K562 (cell line): Measurements from ENCODE around the gene NFAM1. TPM values are rescaled to one million over a fixed set of nuclear protein-coding genes. Genes with fewer than 3 reads are reported as not detected.

Experiments
- ATAC-seq: fragments of 200-7000 bp; cut with Tn5 transposase; 3 replicates; pipeline ENCODE4 v1.9.1; 2020; ENCODE audit warnings: moderate library complexity
- BruUV-seq: library from RNA; stranded (reverse); fragments of 400-500 nt; replicated peaks from 2 replicates; lab custom pipeline; 2021; lab: Mats Ljungman, UMichigan
- CTCF ChIA-PET: fragments of 300-600 bp; formaldehyde crosslinking; extraction: SDS; loops from one replicate; lab custom pipeline; 2021; ENCODE audit warnings: low intra/inter-chr PET ratio; lab: Yijun Ruan, JAX
- POLR2A ChIA-PET: fragments of 300-600, 350-650 bp; sonication (Branson Sonifier 250); formaldehyde crosslinking; extraction: SDS; loops from one replicate; lab custom pipeline; 2021; ENCODE audit warnings: antibody characterized with exemption, inconsistent platforms; lab: Yijun Ruan, JAX
- DNase-seq, 4 experiments: peaks; one replicate each; pipeline versions ENCODE4 v3.0.0 to v3.0.0-alpha.2; 2011 to 2018; ENCODE audit warnings: low spot score in 3 of 4, mixed read lengths in 3 of 4; ENCODE audit errors: extremely low read depth in 1 of 4
- FAIRE-seq: peaks from 2 replicates; lab custom pipeline; 2011; peaks lifted over from hg19 to GRCh38; lab: Jason Lieb, UNC
- H2AFZ ChIP-seq: 2 replicates; pipeline ENCODE4 v1.6.0; 2011; ENCODE audit warnings: low read depth, low read length, control low read depth, inconsistent platforms
- H3K27ac ChIP-seq: fragments of 200-600 bp; 3 replicates; pipeline ENCODE4 v1.8.0; 2011; ENCODE audit warnings: low read depth, mild to moderate bottlenecking, control low read depth, inconsistent platforms, low read length, moderate library complexity, mixed read lengths; ENCODE audit errors: extremely low read depth
- H3K27me3 ChIP-seq, 2 experiments: fragments of 300-600 bp in 1 of 2; 2 replicates in 1 of 2; 3 replicates in 1 of 2; pipeline versions ENCODE4 v1.6.0 to v1.8.0; 2011; ENCODE audit warnings: inconsistent platforms in 2 of 2, low read length in 2 of 2, mild to moderate bottlenecking in 1 of 2, mixed read lengths in 1 of 2, moderate library complexity in 1 of 2; ENCODE audit not compliant: control insufficient read depth in 2 of 2, insufficient read depth in 2 of 2
- H3K36me3 ChIP-seq: fragments of 300-600 bp; 3 replicates; pipeline ENCODE4 v1.8.0; 2011; ENCODE audit warnings: mild to moderate bottlenecking, low read length, inconsistent platforms; ENCODE audit not compliant: control insufficient read depth, insufficient read depth
- H3K4me1 ChIP-seq, 2 experiments: fragments of 200-600 bp in 1 of 2; replicated peaks in 1 of 2; 2 replicates in 1 of 2; 3 replicates in 1 of 2; pipeline versions ENCODE4 v1.5.1 to v1.8.0; 2011; ENCODE audit warnings: inconsistent platforms in 2 of 2, low read length in 2 of 2, mild to moderate bottlenecking in 1 of 2, mixed read lengths in 1 of 2, moderate library complexity in 1 of 2; ENCODE audit not compliant: control insufficient read depth in 2 of 2, insufficient read depth in 2 of 2
- H3K4me2 ChIP-seq: 2 replicates; pipeline ENCODE4 v1.6.1; 2011; ENCODE audit warnings: low read length, control low read depth, inconsistent platforms, mixed read lengths; ENCODE audit not compliant: insufficient read depth
- H3K4me3 ChIP-seq: fragments of 200-600 bp; sonication (generic), shearing (Covaris generic); 2 replicates; pipeline ENCODE4 v1.5.1; 2016; ENCODE audit warnings: control low read depth, inconsistent platforms
- H3K79me2 ChIP-seq: fragments of 200-600 bp; 3 replicates; pipeline ENCODE4 v1.8.0; 2011; ENCODE audit warnings: low read length, inconsistent platforms; ENCODE audit not compliant: control insufficient read depth, insufficient read depth
- H3K9ac ChIP-seq, 2 experiments: 2 replicates each; pipeline versions ENCODE4 v1.6.0 to v1.6.1; 2011; ENCODE audit warnings: low read depth in 2 of 2, low read length in 2 of 2, control low read depth in 1 of 2, inconsistent platforms in 1 of 2, mild to moderate bottlenecking in 1 of 2, mixed read lengths in 1 of 2; ENCODE audit not compliant: insufficient read depth in 1 of 2
- H3K9me1 ChIP-seq: one replicate; pipeline ENCODE4 v1.6.0; 2011; ENCODE audit warnings: inconsistent platforms, mild to moderate bottlenecking, low read length, moderate library complexity; ENCODE audit not compliant: control insufficient read depth, insufficient read depth
- H3K9me3 ChIP-seq: replicated peaks from 2 replicates; pipeline ENCODE4 v1.5.1; 2011; ENCODE audit warnings: low read depth, low read length, inconsistent platforms; ENCODE audit not compliant: control insufficient read depth, insufficient read depth
- H4K20me1 ChIP-seq: replicated peaks from 2 replicates; pipeline ENCODE4 v1.6.1; 2011; ENCODE audit warnings: low read length, inconsistent platforms, mixed read lengths; ENCODE audit not compliant: control insufficient read depth, insufficient read depth
- BRCA1 ChIP-seq, 2 experiments: fragments of 450-650 bp in 1 of 2; sonication (generic) in 1 of 2; formaldehyde crosslinking in 1 of 2; IDR thresholded peaks; 2 replicates each; pipeline versions ENCODE4 v1.5.0 to v1.6.1; 2017 to 2020; ENCODE audit warnings: mild to moderate bottlenecking in 1 of 2, missing genetic modification reagents in 1 of 2
- EZH2 ChIP-seq: IDR thresholded peaks from 2 replicates; pipeline ENCODE4 v1.6.1; 2012; ENCODE audit warnings: low read depth, mild to moderate bottlenecking, inconsistent platforms, low read length, borderline replicate concordance
- FOS ChIP-seq: IDR thresholded peaks from 3 replicates; pipeline ENCODE4 v1.6.1; 2011; ENCODE audit not compliant: insufficient read length; ENCODE audit errors: extremely low read depth
- HDAC6 ChIP-seq: IDR thresholded peaks from 2 replicates; pipeline ENCODE4 v1.6.1; 2012; ENCODE audit warnings: low read depth, mild to moderate bottlenecking, control low read depth, inconsistent platforms, low read length, moderate library complexity
- HMG20B ChIP-seq: fragments of 250-450 bp; sonication (Bioruptor Pico); IDR thresholded peaks from 2 replicates; pipeline ENCODE4 v1.5.0; 2021; ENCODE audit warnings: mild to moderate bottlenecking
- JUND ChIP-seq, 2 experiments: IDR thresholded peaks; 2 replicates in 1 of 2; 3 replicates in 1 of 2; pipeline ENCODE4 v1.6.1; 2011; ENCODE audit warnings: borderline replicate concordance in 2 of 2, low read depth in 2 of 2, low read length in 2 of 2, improper control_type of control experiment in 1 of 2, missing biosample characterization in 1 of 2, missing genetic modification characterization in 1 of 2, missing genetic modification reagents in 1 of 2
- LEF1 ChIP-seq: fragments of 450-650 bp; IDR thresholded peaks from 2 replicates; pipeline ENCODE4 v1.6.1; 2016; ENCODE audit warnings: mild to moderate bottlenecking
- NFATC3 ChIP-seq: fragments of 450-650 bp; IDR thresholded peaks from 2 replicates; pipeline ENCODE4 v1.6.1; 2017; ENCODE audit warnings: mild to moderate bottlenecking
- NFE2L1 ChIP-seq: fragments of 450-650 bp; IDR thresholded peaks from 2 replicates; pipeline ENCODE4 v1.6.1; 2016; ENCODE audit warnings: missing genetic modification characterization, low read depth, mild to moderate bottlenecking, missing compliant biosample characterization, moderate library complexity, borderline replicate concordance
- PHF8 ChIP-seq: fragments of 200-600 bp; sonication (generic); IDR thresholded peaks from 2 replicates; pipeline ENCODE4 v1.6.1; 2012; ENCODE audit warnings: mixed run types, mild to moderate bottlenecking, inconsistent platforms, low read length, moderate library complexity, borderline replicate concordance
- RFX1 ChIP-seq: fragments of 450-650 bp; IDR thresholded peaks from 2 replicates; pipeline ENCODE4 v1.6.1; 2016; ENCODE audit warnings: mild to moderate bottlenecking, moderate library complexity
- SMAD1 ChIP-seq: fragments of 150-350 bp; IDR thresholded peaks from 2 replicates; pipeline ENCODE4 v1.6.1; 2014; ENCODE audit warnings: low read length, low read depth; ENCODE audit not compliant: partially characterized antibody
- SUPT5H ChIP-seq: fragments of 450-650 bp; IDR thresholded peaks from 2 replicates; pipeline ENCODE4 v1.6.1; 2016
- TSC22D4 ChIP-seq: fragments of 450-650 bp; IDR thresholded peaks from 2 replicates; pipeline ENCODE4 v1.6.1; 2016; ENCODE audit warnings: missing genetic modification characterization, missing biosample characterization, control low read depth
- U2AF1 ChIP-seq: fragments of 200-400 bp; formaldehyde crosslinking; optimal IDR thresholded peaks from 2 replicates; pipeline ENCODE3; 2017; ENCODE audit warnings: mild to moderate bottlenecking, low read depth, low read length, moderate library complexity
- ZNF644 ChIP-seq: fragments of 200-800 bp; sonication (Bioruptor generic); IDR thresholded peaks from 2 replicates; pipeline ENCODE4 v1.6.1; 2016; ENCODE audit warnings: low read depth, missing genetic modification characterization, missing compliant biosample characterization
- ZNF766 ChIP-seq: fragments of 200-800 bp; sonication (Bioruptor generic); conservative IDR thresholded peaks from 2 replicates; pipeline ENCODE4 v1.6.1; 2016; ENCODE audit warnings: missing genetic modification characterization, missing compliant biosample characterization
- WGBS: fragments of 100-300 bp; shearing (Covaris generic); methylation state at CpG from one replicate; pipeline ENCODE4 v1.1.6; 2016; ENCODE audit warnings: low coverage, mixed read lengths; ENCODE audit not compliant: insufficient coverage; ENCODE audit errors: missing lambda C conversion rate; 5-methylcytosine and 5-hydroxymethylcytosine counted together
- in situ Hi-C: fragments of 300-500 bp; cut with MboI; formaldehyde crosslinking; loops from 4 replicates; pipeline ENCODE4 v1.15.0; 2018; ENCODE audit warnings: inconsistent platforms, mixed read lengths
- intact Hi-C: fragments of 100-400 bp; cut with micrococcal nuclease; formaldehyde crosslinking; loops from 2 replicates; pipeline ENCODE4 v1.14.2; 2022
- polyA plus RNA-seq, 8 experiments: library from polyadenylated mRNA; depleted of rRNA in 4 of 8; stranded (reverse) in 5 of 8; unstranded in 3 of 8; fragments of >200 nt; fragmentation: Nextera tagmentation in 2 of 8; fragmentation: Illumina TruSeq in 1 of 8; extraction: Ambion mirVana in 2 of 8; extraction: Trizol in 1 of 8; gene quantifications; 2 replicates each; pipeline versions ENCODE4 v1.2.1 to v1.2.3, GENCODE V29; 2011 to 2014; ENCODE audit warnings: inconsistent platforms in 1 of 8, missing spikeins in 1 of 8
- total RNA-seq, 7 experiments: library from RNA; depleted of rRNA in 6 of 7; stranded (reverse); fragments of >200 nt in 6 of 7; fragmentation: Illumina TruSeq in 2 of 7; extraction: Trizol in 2 of 7; gene quantifications; 2 replicates each; pipeline versions ENCODE4 v1.2.1 to v1.2.3, GENCODE V29; 2011 to 2021; ENCODE audit warnings: low replicate concordance in 1 of 7
- TF ChIP-seq, protein P1 (sequence below), 2 experiments: fragments of 450-650 bp in 1 of 2; sonication (generic) in 1 of 2; formaldehyde crosslinking; conservative IDR thresholded peaks; 2 replicates each; pipeline versions ENCODE4 v1.4.0 to v1.8.1; 2020 to 2022; ENCODE audit warnings: mild to moderate bottlenecking in 1 of 2, missing genetic modification reagents in 1 of 2
- TF ChIP-seq, protein P2 (sequence below), 2 experiments: fragments of 450-650 bp; conservative IDR thresholded peaks; 2 replicates each; pipeline ENCODE4 v1.6.1; 2017; ENCODE audit warnings: mild to moderate bottlenecking in 2 of 2, moderate library complexity in 2 of 2

Gene NFAM1
- total and polyA plus RNA-seq, 9 of the 15 experiments (the other 6 are each of a cell fraction or from before 2014, with no cell fraction given), result 0.01 to 0.18 (median 0.03) TPM; not detected in 5

DNA sequence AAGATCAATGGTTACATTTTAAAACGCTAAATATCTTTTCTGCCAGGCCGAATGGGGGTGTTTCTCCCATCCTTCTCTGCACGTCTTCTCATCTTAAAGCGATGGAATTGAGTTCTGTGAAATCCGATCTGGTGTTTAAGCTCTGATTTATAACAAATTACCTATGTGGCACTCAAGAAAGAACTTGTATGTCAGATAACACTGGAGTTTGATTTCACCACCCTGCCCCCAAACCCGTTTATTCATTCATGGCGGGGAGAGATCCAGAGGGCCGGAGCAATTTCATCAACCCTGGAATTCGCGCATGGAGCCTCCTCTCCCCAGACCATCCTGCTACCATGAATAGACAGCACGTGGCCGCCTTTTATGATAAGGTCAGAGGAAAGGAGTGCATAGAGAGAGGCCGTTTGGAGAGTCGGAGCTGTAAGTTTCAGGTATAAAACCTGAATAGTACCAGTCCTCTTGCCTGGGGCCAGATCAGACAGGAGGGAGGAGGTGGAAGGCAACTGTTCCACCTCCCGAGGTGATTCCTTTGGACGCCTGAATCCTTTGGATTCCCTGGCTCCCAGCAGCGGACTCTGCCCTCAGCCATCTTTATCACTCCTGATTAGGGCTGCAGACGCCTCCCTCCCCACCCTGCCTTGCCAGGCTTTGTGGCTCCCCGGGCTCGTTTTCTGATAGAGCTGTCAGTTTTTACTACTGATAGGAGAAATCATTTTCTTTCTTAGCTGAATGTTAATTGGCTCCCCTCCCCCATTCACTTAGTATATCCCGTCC lies 27.3 kb upstream of the NFAM1 start (continued):
- TF ChIP-seq HMG20B (CRISPR knock-in tag), result no peak
- no peak for TF ChIP-seq ZNF644 (tag)

DNA sequence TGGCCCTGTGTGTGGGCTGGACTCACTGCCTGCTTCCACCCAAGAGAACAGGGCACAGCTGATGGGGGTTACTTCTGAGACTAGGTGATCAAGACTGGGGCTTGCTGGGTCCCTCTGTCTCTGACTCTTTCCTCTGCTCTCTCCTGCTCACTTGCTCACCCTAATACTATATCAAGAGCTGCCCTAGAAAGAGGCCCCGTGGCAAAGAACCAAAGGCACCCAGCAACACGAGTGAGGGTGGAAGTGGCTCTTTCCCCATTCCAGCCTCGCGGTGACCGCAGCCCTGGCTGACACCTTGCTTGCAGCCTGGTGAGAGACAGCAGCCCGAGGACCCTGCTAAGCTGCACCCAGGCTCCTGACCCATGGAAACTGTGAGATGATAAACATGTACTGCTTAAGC lies 20.7 kb upstream of the NFAM1 start:
- ATAC-seq (no peak), FAIRE-seq (no peak), DNase-seq (no peak)
- in situ Hi-C loops, result no loop called here
- Histone ChIP-seq H3K4me2 (no peak overlapping the region), H3K27me3 (peaks cover 0 to 6% of the 10 kb centered on the region in 2 experiments; a peak in 2 of 5 replicates), H3K9ac (no peak overlapping the region), H3K4me3 (no peak overlapping the region), H3K79me2 (no peaks in the 10 kb centered on the region), H3K9me1 (no peaks in the 10 kb centered on the region), H4K20me1 (no peaks in the 10 kb centered on the region), H2AFZ (no peak overlapping the region), H3K9me3 (no peaks in the 10 kb centered on the region), H3K36me3 (no peaks in the 10 kb centered on the region), H3K4me1 (no peaks in the 10 kb centered on the region; a peak in 1 of 5 replicates), H3K27ac (no peak overlapping the region)
- POLR2A ChIA-PET, result interaction anchor here (0.8 kb wide), 1 partner anchor 9 kb away, joined by 4 read pairs; no protein-coding TSS in a partner anchor
- BruUV-seq, result no TSS peak
- WGBS, result no CpG with 5 or more reads among the region's 6 CpGs
- intact Hi-C loops, result no loop called here
- CTCF ChIA-PET, result no interaction called here
- TF ChIP-seq NFATC3 (no peak), U2AF1 (no peak), SUPT5H (no peak), PHF8 (no peak), NFE2L1 (tag) (no peak), JUND (IDR thresholded peaks at IDR 0.05; ENCODE audit: borderline replicate concordance, low read depth, low read length) (no peak), JUND (tag; IDR thresholded peaks at IDR 0.05; ENCODE audit: borderline replicate concordance, low read depth, low read length) (no peak), BRCA1 (IDR thresholded peaks at IDR 0.05) (no peak), BRCA1 (CRISPR knock-in tag; IDR thresholded peaks at IDR 0.05) (no peak), HDAC6 (no peak), EZH2 (no peak), TSC22D4 (tag) (no peak), RFX1 (no peak), FOS (no peak), ZNF766 (CRISPR knock-in tag) (no peak), SMAD1 (no peak), LEF1 (no peak)
- TF ChIP-seq, protein P1, sequence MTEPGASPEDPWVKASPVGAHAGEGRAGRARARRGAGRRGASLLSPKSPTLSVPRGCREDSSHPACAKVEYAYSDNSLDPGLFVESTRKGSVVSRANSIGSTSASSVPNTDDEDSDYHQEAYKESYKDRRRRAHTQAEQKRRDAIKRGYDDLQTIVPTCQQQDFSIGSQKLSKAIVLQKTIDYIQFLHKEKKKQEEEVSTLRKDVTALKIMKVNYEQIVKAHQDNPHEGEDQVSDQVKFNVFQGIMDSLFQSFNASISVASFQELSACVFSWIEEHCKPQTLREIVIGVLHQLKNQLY (CRISPR knock-in tag; conservative IDR thresholded peaks at IDR 0.05), result no peak
- TF ChIP-seq, protein P2, sequence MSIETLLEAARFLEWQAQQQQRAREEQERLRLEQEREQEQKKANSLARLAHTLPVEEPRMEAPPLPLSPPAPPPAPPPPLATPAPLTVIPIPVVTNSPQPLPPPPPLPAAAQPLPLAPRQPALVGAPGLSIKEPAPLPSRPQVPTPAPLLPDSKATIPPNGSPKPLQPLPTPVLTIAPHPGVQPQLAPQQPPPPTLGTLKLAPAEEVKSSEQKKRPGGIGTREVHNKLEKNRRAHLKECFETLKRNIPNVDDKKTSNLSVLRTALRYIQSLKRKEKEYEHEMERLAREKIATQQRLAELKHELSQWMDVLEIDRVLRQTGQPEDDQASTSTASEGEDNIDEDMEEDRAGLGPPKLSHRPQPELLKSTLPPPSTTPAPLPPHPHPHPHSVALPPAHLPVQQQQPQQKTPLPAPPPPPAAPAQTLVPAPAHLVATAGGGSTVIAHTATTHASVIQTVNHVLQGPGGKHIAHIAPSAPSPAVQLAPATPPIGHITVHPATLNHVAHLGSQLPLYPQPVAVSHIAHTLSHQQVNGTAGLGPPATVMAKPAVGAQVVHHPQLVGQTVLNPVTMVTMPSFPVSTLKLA (conservative IDR thresholded peaks at IDR 0.05), result no peak
